Measurements from ENCODE around the gene DENND1B.

DENND1B gene

DNA sequence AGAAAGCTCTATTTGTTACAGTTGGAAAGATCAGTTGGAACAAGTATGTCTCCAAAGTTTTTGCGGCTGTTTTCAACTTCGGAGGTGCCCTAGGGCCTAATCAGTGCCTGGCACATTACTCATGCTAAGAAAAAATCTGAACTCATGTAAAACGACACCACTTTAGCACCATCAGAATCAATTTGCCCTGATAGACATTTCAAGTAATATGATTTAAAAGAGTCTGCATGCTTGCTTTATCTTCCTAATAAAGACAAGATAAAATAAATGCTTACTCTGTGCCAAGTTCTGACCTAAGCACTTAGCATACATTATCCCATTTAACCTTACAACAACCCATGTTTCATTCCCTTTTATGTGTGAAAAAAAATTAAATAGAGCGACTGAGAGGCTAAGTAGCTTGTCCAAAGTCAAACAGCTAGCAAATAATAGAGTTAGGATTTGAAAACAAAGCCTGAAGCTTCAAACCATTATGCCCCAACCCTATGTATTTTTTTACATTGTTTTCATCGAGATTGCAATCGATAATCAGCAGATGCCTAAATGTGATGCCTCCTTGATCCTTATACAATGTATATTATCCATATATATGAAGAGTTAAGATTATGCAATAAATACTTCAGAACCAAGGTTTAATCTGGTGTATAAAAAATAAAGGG, 91.3 kb downstream of the DENND1B start:
- DNase-seq (ENCODE audit: low read depth) = no peak

DNA sequence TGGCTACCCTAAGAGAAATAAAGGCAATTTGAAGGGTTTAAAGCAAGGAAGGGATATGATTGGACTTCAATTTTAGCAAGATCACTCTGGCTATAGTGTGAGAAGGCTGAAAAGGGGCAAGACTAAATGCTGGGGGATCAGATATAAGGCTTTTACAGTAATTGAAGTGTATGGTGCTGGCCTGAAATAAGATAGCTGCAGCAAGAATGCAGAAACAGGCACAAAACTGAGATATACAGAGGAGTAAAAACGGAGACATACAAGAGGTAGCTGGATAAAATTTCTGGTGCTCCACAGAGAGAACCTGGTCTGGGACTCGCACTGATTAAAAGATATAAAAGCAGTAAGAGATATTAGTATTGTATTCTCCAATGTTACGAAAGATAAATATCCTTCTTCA, 92.0 kb downstream of the DENND1B start:
- no peak for DNase-seq (ENCODE audit: low read depth)

GRCh38 chr1:197680311-197680710, 95.0 kb downstream of the DENND1B start:
- no peak for DNase-seq (ENCODE audit: low read depth)

DNA sequence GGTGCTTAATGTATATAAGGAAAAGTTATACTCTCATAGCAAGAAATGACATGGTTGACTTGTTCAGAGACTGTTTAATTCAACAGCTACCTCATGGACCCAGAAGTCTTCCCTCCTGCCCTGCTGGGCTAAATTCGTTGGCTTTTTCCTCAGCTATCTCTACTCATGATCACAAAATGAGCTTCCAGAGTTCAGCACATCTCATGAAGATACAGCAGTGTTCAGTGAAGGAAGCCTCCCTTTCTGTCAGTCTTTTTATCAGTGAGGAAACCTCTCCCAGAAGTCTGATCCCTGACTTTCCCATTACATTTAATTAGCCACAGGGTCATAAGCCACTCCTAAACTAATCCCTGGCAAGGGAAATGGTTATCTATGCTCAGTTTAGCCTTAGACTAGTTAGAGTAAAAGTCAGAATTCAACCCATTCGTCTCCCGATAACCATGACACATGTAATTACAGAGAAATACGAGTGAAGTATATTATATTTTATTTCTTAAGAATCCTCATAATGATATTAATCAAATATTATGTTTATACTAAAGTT, 97.5 kb downstream of the DENND1B start:
- DNase-seq (ENCODE audit: low read depth) = no peak

DNA sequence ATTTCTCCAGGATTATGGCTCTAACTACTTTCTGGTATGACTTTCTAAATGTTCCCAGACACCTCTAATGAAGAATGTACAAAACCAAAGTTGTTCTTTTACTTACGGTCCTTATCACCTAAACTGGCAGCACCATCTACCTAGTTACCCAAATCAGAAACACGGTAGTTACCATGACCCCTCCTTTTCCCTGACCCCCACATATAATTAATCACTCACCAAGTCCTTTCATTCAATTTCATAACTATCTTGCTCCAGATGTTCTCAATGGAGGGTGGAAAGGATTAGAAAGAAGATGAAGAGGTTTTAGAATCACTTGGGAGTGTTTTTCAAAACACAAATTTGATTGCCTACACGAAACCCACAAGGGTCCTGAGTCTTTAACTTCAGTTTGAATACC, 98.0 kb downstream of the DENND1B start:
- DNase-seq (ENCODE audit: low read depth) = no peak

- DNase-seq (ENCODE audit: low read depth) = no peak
Observed at GRCh38 chr1:197675583-197676208, 99.6 kb downstream of the DENND1B start.

DNA sequence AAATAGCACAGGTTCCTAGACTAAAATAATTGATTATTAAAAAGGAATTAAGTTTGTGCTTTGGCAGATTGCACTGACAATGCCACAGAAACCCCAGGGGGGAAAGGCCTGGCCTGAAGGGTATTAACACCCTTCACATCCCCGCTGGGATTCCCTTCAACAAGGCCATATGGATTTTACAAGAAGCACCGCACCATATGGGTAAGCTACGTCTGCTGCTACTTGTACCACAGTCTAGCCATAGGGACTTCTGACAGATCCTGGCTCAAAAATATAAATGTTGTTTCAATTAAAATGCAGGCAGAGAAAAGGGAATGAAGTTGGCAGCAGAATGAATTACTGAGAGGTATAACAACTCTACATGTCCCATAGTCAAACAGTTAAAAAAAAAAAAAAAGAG, 101.0 kb downstream of the DENND1B start:
- no peak for DNase-seq (ENCODE audit: low read depth)

DNA sequence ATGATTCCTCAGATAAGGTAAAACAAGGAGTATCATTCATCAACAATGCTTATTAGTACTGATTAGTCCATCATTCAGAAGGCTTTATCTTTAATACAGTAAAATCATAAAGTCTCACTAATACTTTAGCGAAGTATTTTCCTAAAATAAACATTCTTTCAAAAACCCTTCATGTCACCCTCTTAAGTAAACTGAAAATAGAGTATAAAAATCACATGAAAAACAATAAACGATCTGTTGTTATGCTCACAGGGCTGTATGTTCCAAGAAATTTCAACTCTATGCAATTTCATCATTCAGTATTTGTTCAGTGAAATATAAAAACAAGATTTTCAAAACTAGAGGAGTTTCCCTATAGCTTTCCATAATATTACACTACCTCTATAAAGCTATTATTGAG, 102.0 kb downstream of the DENND1B start:
- no peak for DNase-seq (ENCODE audit: low read depth)

DNA sequence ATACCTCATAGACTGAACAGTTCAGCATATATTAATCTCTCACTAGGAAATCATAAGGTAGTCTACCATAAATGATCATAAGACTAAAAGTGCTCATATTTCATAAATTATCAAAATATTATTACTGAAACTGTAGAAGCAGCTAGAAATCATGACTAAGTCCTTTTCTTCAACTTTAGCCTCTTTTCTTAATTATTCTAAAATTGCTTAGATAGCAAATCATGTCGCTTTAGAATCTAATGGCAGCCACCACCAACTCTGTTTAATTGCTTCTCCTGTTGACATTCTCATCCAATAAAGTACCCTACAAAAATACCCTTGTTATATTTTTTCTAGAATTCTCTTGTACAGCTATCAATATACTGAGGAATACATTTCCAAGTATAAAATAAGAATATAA, 102.9 kb downstream of the DENND1B start:
- DNase-seq (ENCODE audit: low read depth) = no peak

DNA sequence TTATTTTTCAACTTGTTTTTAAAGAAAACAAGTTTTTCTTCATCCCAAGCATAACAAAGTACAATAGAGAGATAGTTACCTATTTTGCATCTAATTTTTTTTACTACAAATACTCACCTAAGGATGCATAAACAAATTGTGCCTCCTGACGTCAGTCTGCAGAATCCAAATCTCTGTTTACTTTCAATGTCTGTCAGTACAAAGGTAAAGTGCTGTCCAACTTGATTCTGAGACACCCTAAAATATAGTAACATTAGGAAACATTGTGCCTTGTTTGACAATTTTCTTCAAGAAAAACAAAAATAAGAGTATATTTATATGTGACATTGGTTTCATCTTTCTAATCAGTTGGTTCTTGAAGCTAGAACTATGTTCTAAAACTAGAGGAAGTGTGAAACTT, 103.4 kb downstream of the DENND1B start:
- no peak for DNase-seq (ENCODE audit: low read depth)

DNA sequence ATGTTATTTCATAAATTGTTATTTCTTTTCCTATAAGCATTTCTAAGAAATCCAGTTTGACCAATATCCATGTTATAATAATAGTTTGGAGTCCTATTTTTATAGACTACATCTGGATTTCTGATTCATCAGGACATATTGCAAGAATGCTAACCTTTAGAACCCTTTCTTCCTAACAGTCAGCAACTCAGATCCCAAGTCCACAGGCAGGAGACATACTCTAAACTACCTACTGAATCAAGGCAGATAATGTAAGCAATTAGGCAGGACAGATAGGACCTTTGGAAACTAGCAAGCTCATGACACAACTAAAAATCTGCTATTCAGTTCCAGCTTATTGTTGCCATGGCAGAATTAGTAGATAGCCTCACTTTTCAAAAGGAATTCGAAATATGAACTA, 104.1 kb downstream of the DENND1B start:
- no peak for DNase-seq (ENCODE audit: low read depth)

GRCh38 chr1:197666769-197667285, 108.5 kb downstream of the DENND1B start:
- no peak for DNase-seq (ENCODE audit: low read depth)

- DNase-seq (ENCODE audit: low read depth) = no peak
Observed at GRCh38 chr1:197664391-197664790, 110.9 kb downstream of the DENND1B start.

GRCh38 chr1:197663162-197663953, 111.9 kb downstream of the DENND1B start:
- DNase-seq (ENCODE audit: low read depth) = no peak

GRCh38 chr1:197660389-197660788, 114.9 kb downstream of the DENND1B start:
- DNase-seq (ENCODE audit: low read depth) = peak; percentile 44

- no peak for DNase-seq (ENCODE audit: low read depth)
Observed at GRCh38 chr1:197659171-197659570, 116.1 kb downstream of the DENND1B start.

- DNase-seq (ENCODE audit: low read depth) = no peak
Observed at GRCh38 chr1:197649188-197649587, 126.1 kb downstream of the DENND1B start.

DNA sequence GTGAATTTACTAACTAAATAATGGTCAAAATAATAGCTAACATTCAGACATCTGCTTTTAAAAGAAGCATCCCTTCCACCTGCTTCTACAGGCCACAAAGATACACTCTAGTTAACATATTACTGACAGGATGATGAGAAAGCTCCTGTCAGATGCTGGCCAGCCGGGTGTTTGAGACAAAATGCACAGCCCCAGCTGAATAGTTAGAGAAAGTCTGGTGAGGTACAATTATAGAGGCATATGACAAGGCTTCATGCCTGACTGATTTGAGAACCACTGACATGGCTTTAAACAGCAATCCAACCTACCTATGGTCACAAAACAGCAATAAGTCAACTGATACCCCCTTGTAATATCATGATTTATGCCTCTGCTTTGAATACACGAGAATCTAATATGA, 137.0 kb downstream of the DENND1B start:
- DNase-seq (ENCODE audit: low read depth) = no peak

DNA sequence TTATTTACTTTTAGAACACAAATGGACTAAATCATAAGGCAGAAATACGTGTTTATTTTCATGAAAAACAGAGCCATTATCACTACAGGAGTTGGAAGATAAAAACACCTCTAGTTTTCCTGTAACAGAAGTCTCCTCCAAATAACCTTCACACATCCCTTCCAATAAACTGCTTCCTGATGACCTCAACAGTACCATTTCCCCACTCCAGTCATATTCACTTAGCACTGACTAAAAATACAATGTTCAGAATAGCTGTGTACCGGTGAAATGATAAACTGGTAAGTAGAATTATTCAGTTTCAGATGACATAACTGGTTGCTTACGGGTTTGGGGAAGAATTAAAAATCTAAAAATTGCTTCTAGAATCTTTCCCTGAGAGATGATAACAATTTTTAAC, 137.9 kb downstream of the DENND1B start:
- no peak for DNase-seq (ENCODE audit: low read depth)

DNA sequence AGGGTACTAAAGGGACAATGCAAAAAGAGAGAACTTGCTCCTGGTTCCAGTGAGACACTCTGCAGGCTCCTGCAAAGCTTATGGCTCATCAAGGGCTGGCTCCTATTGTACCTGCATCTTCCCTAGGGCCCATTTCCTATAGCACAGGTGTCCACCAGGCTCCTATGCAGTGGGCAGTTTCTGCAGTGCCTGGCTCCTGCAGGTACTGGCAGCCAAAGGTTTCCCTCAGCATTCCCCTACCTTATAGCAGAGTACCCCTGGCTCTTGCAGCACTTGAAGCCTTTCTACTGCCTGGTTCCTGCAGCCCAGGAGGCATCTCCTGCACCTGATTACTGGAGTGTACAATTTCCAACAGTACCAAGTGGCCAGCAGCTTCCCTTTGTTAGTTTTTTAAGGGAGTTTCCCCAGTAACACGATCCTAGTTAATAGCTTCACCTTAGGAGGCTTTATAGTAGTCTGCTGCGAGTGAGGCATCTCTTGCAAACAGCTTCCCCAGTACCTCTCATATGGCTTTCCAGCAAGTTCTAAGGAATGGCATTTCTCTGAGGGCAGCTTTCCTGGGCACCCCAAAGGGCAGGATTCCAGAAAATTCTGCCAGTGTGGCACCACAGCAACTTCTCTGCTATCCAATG, 141.7 kb downstream of the DENND1B start:
- DNase-seq (ENCODE audit: low read depth) = no peak

- DNase-seq (ENCODE audit: low read depth) = no peak
Observed at GRCh38 chr1:197632651-197633050, 142.6 kb downstream of the DENND1B start.

DNA sequence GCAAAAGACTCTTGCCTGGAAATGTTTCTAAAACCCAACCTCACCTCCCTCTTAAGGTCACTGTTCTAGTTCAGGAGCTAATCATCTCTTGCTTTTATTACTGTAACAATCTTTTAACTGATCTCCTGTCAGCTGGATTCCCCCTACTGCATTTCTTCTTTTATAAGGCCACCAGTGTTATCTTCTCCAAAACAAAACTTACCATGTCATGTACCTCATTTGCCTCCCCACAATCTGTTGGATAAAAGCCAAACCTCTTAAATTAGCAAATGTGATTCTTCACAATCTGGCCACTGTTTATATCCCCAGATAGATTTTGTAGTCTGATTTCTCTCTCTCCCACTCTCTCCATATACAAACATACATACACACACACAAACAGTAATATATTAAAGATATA, 143.3 kb downstream of the DENND1B start:
- no peak for DNase-seq (ENCODE audit: low read depth)

All from GM04503 (cell line).